GM21367 (cell line): ENCODE data around the gene BSN.
"Not testable (repeated sequence)": the region's sequence is repeated elsewhere in the genome, so short reads cannot be mapped to it uniquely, and the experiment has no call there.

ENCODE experiments used
- ATAC-seq: cut with Tn5 transposase; IDR thresholded peaks from one replicate; pipeline ENCODE4 v1.9.1; 2021; ENCODE audit not compliant: unreplicated experiment

BSN gene

DNA sequence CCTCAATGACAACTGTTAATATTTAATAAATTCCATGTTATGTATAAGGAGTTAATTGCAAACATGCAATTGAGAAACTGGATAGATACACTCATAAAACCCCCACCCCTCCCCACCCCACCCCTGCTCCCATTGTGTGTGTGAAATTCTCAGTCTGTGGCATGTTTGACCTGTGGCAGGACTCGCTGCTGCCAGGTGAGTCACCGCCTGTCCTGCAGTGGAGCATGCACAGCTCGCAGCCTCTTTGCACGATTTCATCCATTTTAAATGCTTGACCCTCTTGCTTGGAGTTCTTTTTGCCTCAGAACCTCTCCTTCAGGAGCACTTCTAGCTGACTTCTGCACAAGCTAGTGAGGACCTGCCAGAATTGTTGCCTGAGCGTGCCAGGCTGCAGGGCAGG lies 114.6 kb downstream of the BSN start:
- no peak for ATAC-seq

DNA sequence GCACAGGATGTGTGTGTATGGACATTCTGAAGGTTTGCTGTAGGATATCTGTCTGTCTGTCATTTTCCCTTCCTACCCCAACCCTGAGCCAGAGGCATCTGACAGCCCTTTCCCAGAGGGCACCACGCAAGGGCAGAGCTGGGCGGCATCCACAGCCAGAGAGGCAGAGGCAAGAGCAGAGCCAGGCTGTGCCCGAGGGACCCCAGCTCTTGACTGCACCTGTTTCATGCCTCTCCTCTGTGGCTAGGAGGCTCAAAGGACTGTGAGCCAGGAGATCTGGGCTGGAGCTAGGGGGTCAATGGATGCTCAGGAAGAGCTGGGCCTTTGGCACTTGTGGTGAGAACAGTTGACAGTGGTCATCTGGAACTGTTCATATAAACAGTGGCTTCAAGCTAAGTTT lies 115.1 kb downstream of the BSN start:
- no peak for ATAC-seq

DNA sequence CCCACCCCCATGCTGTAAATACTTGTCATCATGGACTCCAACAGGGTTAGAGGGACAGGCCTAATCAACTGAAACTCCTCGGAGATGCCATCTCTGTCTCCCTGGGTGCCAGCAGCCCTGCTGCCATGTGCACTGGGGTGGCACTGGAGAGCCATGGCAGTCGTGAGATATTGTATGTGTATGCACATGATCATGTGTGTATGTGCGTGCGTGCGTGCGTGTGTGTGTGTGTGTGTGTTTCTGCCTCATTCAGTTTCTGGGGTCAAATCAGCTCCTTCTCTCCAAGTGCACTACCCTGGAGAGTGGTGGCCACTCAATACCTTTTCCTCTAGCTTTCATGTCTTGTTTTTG lies 116.6 kb downstream of the BSN start:
- ATAC-seq = no peak

GRCh38 chr3:49671291-49672288 lies 117.3 kb downstream of the BSN start:
- no peak for ATAC-seq

DNA sequence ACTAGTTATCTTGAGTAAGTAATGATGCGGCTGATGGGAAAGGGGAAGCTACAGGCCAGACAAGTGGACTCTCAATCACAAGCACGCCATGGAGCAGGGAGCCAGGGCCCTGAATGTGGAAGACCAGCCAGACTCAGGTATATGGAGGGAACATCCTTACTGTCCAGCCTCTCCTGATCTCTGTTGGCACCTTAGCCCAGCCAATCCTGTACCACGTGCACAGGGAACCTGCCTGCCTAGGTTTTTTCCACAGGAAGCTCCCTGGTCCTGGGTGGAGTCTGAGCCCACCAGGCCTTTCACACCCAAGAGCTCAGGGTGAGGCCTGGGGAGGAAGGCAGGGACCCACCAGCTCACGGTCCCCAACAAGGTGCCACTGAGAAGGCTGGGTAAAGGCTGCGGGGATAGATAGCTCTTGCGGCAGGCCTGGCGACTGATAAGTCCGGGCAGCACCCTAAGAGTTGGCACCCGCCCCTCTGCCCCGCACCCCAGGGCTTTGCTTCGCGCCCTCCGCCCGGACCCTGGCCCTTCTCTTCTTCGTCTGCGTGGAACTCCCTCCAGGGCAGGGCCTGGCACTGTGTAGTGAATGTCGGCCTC lies 118.9 kb downstream of the BSN start:
- ATAC-seq = no peak

- peak; percentile 60 for ATAC-seq
These were observed 119.6 kb downstream of the BSN start, which contains the start of gene APEH for GRCh38 chr3:49673715-49674496. APEH (plus strand) TSS chr3:49674351; CDS start chr3:49674402, 51 bp downstream.

DNA sequence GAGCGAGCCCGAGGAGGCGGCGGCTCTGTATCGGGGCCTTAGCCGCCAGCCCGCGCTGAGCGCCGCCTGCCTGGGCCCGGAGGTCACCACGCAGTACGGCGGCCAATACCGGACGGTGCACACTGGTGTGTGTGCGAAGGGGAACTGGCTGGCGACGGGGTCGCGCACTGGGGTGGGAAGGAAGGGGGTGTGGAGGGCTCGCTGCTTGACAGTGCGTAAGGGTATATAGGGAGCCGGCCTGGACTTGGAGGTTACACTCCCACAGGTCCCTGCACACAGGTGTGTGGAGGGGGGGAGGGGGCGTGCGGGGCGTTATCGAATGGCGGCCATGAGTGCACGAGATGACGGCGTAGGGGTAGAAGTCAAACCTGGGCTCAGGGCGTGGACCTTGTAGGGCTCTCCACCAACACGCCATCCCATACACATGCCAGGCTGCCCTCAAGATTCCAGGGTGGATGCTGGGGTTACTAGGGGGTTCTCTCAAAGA lies 120.3 kb downstream of the BSN start:
- peak; percentile 26 for ATAC-seq

DNA sequence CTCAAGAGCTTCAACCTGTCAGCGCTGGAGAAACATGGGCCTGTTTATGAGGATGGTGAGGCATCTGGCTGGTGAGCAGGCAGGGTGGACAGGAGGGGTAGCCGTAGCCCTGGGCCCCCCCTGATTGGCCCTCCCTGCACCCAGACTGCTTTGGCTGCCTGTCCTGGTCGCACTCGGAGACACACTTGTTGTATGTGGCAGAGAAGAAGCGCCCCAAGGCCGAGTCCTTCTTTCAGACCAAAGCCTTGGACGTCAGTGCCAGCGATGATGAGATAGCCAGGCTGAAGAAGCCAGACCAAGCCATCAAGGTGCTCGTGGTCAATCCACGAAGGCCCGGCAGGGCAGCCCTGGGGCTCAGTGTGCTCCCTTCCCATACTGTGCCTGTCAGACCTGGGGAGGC lies 121.6 kb downstream of the BSN start:
- ATAC-seq = no peak

DNA sequence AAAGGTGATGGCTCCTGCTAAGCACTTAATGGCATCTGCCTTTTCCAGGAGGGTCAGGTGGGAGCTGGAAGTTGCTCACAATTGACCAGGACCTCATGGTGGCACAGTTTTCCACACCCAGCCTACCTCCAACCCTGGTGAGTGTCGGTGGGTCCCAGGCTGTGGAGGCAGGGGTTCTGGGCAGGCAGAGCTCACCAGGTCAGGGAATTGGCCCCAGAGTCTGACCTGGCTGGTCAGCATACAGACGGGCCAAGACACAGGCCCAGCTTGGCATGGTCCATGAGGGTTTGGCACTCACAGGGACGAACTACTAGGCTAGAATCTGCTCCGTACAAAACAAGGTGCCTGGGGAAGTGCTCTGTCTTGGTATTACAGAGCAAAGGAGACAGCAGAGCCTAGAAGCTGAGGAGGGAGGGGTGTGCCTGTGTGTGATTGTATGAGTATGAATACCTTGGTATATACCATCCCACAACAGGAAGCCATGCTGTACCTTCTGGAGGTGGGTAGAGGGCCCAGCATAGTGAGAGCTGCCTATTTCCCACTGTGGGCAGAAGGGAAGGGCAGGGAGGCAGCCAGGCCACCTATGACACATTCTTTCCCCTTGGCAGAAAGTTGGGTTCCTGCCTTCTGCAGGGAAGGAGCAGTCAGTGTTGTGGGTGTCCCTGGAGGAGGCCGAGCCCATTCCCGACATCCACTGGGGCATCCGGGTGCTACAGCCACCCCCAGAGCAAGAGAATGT lies 126.4 kb downstream of the BSN start:
- ATAC-seq = no peak

- no peak for ATAC-seq
These were observed 126.9 kb downstream of the BSN start for GRCh38 chr3:49681232-49681522.

GRCh38 chr3:49681543-49681942 lies 127.3 kb downstream of the BSN start:
- no peak for ATAC-seq

DNA sequence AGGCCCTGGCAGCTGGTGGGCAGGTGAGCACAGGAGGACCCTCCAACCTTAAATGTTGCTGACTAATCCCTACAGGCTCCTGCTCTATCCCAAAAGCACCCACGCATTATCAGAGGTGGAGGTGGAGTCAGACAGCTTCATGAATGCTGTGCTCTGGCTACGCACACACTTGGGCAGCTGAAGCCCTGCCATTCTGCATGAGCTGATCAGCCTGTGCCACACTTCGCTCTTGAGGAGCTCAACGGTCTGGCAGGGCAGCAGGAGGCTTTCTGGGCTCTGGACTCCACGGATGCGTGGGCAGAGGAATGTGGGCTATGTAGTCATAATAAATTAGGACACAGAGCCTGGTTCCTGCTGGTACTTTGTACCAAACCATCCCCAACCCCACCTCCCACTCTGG lies 128.9 kb downstream of the BSN start:
- no peak for ATAC-seq

DNA sequence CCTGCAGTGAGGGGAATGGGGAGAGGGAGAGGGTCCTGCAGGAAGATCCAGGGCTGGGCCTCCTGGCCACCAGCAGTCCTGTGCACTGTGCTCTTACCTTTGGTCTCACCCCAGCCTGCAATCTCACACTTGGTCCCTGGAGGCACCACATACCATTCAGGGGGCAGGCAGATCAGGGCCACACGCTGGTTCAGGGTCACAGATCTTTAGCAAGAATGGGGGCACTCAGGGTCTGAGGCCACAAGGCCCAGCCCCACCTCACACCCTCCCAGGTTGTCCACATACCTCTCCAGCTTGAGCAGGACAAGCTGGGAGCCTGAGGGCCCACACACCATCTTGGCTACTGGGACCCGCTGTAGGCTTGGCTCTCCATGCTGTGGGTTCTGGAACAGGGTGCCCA lies 130.2 kb downstream of the BSN start:
- not testable (repeated sequence) for ATAC-seq

GRCh38 chr3:49685103-49685502 lies 130.8 kb downstream of the BSN start:
- not testable (repeated sequence) for ATAC-seq

GRCh38 chr3:49685846-49686245 lies 131.6 kb downstream of the BSN start:
- ATAC-seq = not testable (repeated sequence)

DNA sequence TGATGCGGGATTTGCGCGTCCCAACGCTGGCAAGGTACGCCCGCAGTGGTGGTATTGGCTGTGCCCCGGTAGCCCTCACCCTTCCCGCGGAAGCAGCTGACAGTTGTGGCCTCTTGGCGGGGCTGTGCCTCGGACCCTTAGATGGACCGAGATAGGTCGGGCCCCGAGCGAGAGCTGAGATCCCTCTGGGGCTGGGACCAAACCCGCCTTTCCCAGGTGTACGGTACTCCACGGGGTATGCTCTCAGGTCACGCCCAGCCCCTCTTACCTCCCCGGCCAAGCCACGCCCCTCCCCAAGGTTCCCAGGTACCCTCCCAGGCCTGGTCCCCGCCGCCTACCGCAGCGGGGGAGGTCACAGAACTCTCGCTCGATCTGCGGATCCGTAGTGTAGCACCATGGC lies 132.1 kb downstream of the BSN start:
- not testable (repeated sequence) for ATAC-seq

GRCh38 chr3:49686769-49687423 lies 132.6 kb downstream of the BSN start:
- not testable (repeated sequence) for ATAC-seq

- ATAC-seq = not testable (repeated sequence)
These were observed 133.1 kb downstream of the BSN start for GRCh38 chr3:49687424-49687795.

GRCh38 chr3:49688338-49689045 lies 134.2 kb downstream of the BSN start:
- ATAC-seq = not testable (repeated sequence)
